HG03066 (cell line): ENCODE data around the gene ADAM23.

Source experiments
- ATAC-seq: cut with Tn5 transposase; IDR thresholded peaks from one replicate; pipeline ENCODE4 v1.9.1; 2021; ENCODE audit warnings: low read depth; ENCODE audit not compliant: unreplicated experiment

ADAM23 gene

DNA sequence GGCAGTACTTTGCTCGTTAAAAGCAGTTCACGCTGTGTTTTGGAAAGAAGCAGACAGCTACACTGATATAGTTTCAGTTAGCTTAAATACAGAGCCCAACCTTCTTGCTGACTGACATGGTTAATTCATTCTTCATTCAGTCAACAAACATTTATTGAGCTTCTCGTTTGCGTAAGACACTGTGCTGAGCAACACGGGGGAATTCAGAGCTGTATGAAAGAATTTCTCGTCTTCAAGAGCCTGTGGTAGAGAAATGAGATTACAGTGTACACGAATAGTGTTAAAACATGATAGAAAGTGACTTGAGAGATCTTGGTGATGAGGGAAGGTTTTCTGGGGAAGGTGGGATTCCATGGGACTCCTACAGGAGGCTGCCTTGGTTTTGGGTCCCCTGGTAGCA is 44.7 kb downstream of the ADAM23 start:
- ATAC-seq = no peak

DNA sequence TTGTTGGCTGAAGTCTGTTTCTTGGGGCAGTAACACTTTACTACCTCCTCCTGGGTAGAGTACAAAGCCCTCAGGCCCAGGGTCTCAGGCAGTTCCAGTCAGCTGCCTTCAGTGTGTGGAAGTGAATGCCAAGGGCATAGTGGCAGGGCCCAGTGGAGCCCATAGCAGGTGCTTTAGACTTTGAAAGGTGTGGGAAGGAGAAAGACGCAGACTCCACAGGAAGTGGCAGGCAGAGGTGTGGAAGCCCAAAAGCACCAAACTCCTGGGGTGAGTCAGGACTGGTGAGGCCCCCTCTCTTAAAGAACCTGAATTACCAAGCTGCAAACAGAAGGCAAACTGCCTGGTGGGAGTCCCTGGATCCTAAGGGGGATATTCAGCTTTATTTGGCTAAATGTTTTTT is 45.3 kb downstream of the ADAM23 start:
- ATAC-seq = no peak

- no peak for ATAC-seq
Measured at GRCh38 chr2:206494061-206494460, 50.7 kb downstream of the ADAM23 start.

DNA sequence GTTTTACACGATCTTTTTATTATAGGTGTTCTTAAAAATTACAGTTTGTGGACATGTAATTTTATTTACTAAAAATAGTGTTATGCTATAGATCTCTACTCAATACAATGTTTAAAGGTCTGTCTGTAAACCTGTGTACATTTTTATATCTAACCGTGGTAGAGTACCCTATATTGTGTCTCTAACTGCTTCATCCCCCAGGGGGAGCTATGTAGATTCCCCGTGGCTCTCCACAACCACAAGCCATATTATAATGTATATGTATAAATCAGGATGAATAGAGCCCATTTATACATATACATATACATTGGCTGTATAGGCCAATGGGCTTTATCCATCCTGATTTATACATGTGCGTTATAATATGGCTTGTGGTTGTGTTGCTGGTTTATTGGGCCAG is 59.4 kb downstream of the ADAM23 start:
- no peak for ATAC-seq

GRCh38 chr2:206511283-206511682 is 68.0 kb downstream of the ADAM23 start:
- no peak for ATAC-seq

GRCh38 chr2:206512999-206513398 is 69.7 kb downstream of the ADAM23 start:
- no peak for ATAC-seq

GRCh38 chr2:206515580-206515979 is 72.2 kb downstream of the ADAM23 start:
- no peak for ATAC-seq

GRCh38 chr2:206518997-206519396 is 75.7 kb downstream of the ADAM23 start:
- ATAC-seq = no peak

DNA sequence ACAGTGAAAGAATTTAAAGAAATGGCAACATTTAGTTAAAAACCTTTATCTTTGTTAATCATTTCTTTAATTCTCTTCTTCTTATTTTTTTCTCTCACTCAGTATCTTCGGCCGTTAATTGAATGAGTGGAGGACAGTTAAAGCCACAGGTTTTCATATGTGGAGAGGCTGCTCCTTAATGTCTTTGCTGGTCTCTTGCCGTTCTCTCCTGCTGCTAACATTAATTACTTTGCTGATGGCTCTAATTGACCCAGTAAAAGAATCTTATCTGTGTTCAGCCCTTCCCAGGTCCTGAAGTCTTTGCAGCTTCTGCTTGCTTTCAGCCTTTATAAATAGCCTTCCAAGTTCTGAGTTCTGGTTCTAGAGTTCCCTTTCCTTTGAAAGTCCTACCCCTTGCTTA is 77.1 kb downstream of the ADAM23 start:
- ATAC-seq = no peak

GRCh38 chr2:206521115-206521514 is 77.8 kb downstream of the ADAM23 start:
- no peak for ATAC-seq

DNA sequence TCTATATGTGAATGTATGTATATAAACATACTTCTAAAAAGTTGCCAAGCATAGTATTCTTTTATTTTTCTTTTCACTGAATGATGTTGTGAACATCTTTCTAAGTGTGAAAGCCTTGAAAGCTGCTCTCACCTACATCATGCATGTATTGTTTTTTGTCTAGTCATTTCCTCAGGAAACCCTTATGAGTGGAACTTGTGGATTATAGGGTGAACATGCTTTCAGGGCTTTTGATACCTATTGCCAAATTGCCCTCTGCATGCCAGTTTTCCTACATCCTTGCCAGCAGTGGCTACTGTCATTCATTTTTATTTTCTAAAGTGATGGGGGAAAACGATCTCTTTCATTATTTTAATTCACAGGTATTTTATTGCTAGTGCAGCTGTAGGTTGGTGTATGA is 78.3 kb downstream of the ADAM23 start:
- ATAC-seq = no peak

DNA sequence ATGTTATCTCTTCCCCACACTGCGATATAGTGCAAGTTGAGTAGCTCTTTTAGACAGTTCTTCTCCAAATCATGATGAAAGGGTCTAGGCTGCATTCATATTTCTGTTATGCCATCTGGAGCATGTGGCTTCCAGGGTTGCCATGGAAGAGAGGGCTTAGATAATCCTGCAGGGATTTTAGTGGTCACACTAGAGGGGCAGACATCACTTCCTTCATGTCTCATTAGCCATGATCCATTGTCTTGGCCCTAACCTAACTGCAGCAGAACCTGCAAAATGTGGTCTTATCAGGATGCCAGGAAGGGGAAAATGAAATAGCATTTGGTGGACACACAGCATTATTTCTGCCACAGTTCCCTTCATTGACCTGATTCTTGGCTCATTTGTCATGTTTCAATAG is 83.1 kb downstream of the ADAM23 start:
- no peak for ATAC-seq

GRCh38 chr2:206527153-206527552 is 83.8 kb downstream of the ADAM23 start:
- no peak for ATAC-seq

DNA sequence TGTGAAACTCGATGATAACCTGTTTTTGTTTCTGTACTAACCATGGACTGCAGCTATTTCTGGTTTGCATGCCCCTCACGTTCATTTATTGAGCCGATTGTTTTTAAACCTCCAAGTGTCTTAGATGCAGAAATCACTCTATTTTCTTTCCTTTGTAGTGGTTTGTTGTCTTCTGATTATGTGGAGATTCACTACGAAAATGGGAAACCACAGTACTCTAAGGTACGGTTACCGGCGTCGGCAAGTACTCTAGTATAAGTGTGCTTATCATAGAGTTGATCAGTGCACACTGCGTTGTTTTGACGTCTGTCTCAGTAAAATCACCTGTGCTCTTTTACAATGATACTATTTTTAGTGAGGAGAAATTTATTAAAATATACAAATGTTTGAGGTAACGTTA is 87.4 kb downstream of the ADAM23 start:
- ATAC-seq = no peak

- ATAC-seq = no peak
Measured at GRCh38 chr2:206531996-206532543, 88.7 kb downstream of the ADAM23 start.

DNA sequence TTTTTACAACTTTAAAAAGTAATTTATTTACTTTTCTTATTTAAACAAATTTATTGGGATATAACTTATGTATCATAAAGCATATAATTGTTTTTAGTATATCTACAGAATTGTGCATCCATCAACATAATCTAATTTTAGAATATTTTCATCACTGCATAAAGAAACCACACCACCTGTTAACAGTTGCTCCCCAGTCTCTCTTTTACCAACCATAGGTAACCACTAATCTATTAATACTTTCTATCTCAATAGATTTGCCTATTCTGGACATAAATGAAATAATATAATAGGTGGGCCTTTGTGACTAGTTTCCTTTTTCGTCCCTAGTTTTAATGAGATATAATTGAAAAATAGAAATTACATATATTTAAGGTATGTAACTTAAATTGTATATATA is 90.6 kb downstream of the ADAM23 start:
- no peak for ATAC-seq

DNA sequence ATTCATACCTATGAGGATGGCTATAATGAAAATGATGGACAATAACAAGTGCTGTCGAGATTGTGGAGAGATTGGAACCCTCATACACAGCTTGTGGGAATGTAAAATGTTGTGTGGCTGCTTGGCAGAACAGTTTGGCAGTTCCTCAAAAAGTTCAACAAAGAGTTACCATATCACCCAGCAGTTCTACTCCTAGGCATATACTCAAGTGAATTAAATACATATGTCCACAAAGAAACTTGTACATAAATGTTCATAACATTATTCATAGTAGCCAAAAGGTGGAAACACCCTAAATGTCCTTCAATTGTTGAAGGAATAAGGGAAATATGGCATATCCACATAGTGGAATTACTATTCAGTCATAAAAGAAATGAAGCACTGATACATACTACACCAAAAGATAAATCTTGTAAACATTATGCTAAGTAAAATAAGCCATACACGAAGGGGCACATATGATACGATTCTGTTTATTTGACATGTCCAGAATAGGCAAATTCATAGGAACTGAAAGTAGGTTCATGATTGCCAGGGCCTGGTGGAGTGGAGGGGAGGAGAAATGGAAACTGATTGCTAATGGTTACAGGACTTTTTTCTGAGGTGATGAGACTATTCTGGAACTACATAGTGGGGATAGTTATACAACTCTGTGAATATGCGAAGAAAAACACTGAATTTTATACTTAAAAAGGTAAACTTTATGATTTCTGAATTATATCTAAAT is 92.1 kb downstream of the ADAM23 start:
- no peak for ATAC-seq

DNA sequence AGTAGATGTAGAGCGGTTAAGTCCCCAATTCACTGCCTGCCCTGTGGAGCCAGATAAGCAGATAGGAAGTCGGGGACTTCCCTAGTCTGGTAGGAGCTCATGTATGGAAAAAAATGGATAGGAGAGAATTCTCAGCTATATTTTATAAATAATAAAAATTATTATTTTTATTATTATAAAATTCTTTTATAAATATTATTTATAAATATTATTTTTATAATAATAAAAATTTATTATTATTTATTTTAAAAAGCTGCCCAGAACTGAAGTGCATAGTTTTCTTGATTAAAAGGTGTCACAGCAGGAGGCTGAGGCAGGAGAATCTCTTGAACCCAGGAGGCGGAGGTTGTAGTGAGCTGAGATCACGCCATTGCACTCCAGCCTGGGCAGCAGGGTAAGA is 97.4 kb downstream of the ADAM23 start:
- ATAC-seq = no peak

DNA sequence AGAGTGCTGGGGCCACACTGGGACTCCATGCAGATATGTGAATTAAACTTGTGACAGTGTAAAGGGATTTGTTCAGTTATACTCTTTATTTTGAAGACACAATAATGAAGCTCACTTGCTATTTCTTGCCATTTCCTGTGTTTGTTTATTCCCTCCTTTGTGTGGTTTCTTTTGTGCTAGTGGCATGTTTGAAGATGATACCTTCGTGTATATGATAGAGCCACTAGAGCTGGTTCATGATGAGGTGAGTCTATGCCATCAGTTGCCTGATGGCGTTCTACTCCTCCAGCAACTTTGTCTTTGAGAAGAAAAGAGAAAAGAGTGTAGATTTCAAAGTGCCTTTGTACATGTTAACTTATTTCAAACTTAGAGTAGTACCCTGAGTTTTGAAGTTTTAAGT is 99.7 kb downstream of the ADAM23 start:
- no peak for ATAC-seq

- ATAC-seq = no peak
Measured at GRCh38 chr2:206548383-206548782, 105.1 kb downstream of the ADAM23 start.

DNA sequence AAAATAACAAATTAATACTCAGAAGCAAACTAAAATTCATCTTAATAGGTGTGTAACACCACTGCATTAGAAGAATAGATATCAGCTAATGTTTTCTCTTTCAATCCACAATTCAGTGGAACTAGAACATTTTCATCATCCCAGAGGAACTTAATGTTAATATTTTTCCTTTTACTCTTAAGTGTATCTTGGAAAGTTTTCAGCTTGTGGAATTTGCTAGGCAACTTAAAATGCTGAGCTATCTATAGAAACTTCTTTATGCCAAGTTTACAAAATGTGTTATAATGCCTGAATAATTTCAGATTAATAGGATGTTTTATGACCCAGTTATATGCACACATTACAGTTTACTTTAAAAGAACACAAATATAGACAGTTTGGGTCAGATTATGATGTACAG is 112.4 kb downstream of the ADAM23 start:
- no peak for ATAC-seq

DNA sequence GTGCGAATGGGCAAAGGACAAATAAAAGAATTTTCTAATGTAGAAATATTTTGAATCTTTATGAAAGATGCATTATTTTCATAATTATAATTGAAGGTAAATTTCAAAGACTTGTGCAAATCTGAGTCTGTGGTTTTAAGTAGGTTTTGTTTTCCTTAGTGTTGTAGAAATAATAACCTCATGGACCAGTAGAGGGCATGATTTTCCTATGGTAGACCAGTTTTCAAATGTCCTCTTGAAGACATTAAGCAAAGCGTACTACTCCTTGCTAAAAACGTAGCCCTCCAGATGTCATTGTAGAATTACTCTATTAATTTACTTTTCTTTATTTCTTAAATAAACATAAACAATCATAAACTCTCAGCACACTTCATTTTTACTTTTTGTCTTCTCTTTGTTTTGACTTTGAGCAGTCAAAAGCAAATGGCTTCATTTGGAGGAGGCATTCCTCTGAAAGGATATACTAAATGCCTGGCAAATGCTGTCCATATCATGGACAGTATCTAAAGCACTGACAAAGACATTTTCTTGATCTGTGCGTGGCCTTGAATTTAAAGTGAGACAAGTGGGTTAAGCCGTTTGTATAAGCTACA is 113.1 kb downstream of the ADAM23 start:
- ATAC-seq = no peak
